ENCODE data around the gene ASTN2. TPM values are rescaled to one million over a fixed set of nuclear protein-coding genes. Genes with fewer than 3 reads are reported as not detected.
"Not testable (repeated sequence)": the region's sequence is repeated elsewhere in the genome, so short reads cannot be mapped to it uniquely, and the experiment has no call there.

ASTN2 gene
- total RNA-seq, 1 donor from 2014 or later, result 2.8 TPM

DNA sequence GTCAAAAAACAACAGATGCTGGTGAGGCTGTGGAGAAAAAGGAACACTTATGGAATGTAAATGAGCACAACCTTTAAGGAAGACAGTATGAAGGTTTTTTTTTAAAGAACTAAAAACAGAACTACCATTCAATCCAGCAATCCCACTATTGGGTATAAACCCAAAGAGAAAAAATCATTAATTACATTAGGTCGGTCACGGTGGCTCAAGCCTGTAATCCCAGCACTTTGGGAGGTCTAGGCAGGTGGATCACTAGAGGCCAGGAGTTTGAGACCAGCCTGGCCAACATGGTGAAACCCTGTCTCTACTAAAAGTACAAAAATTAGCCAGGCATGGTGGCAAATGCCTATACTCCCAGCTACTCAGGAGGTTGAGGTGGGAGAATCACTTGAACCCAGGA is 584.5 kb downstream of the ASTN2 start:
- DNase-seq; intact Hi-C loops (cut with micrococcal nuclease); H3K27me3 Mint-ChIP-seq; H3K27ac Mint-ChIP-seq; H3K9me3 Mint-ChIP-seq; H3K4me1 Mint-ChIP-seq; H3K4me3 Mint-ChIP-seq; H3K36me3 Mint-ChIP-seq (ENCODE audit: low read depth): not testable (repeated sequence)

DNA sequence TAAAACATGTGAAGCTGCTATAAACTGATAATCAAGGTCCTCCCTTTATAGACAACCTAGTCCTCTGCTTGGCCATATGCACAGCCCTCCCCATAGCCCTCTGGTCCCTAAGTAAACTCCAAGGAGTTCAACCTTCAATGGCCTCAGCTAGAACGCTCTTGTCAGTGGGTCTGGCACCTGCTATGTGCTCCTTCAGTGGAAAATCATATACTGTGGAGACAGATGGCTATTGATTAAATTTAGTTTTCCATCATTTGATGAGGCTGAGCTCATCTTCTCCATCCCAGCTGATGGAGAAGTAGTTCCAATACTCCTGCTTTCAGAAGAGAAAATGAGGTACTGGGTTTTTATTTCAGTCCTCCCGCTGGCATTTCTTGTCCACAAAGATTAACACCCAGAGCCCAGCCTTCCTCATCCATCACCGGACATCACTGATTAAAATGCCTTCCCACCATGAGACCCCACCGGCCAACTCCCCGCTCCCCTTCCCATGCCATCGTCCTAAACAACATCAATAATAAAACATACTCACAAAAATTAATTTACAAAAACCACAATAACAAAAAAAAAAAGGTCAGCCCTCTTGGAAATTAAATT is 593.1 kb downstream of the ASTN2 start:
- no peak overlapping the region for H3K27ac Mint-ChIP-seq

DNA sequence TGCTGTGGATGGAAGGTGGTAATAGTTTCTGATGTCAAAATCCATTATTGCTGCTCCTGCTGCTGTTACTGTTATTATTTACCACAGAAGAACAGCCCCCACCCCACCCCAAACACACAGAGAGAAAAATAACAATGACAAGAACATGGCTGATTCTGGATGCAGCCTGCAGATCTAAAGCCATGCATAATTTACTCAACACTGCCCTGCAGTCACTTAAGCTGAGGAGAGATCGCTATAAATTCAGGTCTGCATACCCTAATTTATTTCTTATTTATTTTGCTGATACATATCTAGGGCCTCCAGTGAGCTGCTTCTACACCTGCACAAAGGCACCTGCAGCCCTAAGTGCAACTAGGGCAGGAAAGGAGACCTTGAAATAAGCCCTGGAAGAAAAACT is 595.7 kb downstream of the ASTN2 start:
- Mint-ChIP-seq H3K4me3 (no peak overlapping the region), H3K27ac (no peak overlapping the region), H3K9me3 (no peaks in the 10 kb centered on the region), H3K27me3 (no peaks in the 10 kb centered on the region), H3K36me3 (ENCODE audit: low read depth) (no peaks in the 10 kb centered on the region), H3K4me1 (no peaks in the 10 kb centered on the region)
- DNase-seq, result no peak
- intact Hi-C loops (cut with micrococcal nuclease), result no loop called here

More for the DNA sequence above, 593.1 kb downstream of the ASTN2 start:
- H3K4me1 Mint-ChIP-seq, result no peaks in the 10 kb centered on the region
- no peaks in the 10 kb centered on the region for H3K36me3 Mint-ChIP-seq (ENCODE audit: low read depth)
- intact Hi-C loops (cut with micrococcal nuclease), result no loop called here
- no peak for DNase-seq
- no peak overlapping the region for H3K4me3 Mint-ChIP-seq
- H3K9me3 Mint-ChIP-seq, result no peaks in the 10 kb centered on the region
- no peaks in the 10 kb centered on the region for H3K27me3 Mint-ChIP-seq

DNA sequence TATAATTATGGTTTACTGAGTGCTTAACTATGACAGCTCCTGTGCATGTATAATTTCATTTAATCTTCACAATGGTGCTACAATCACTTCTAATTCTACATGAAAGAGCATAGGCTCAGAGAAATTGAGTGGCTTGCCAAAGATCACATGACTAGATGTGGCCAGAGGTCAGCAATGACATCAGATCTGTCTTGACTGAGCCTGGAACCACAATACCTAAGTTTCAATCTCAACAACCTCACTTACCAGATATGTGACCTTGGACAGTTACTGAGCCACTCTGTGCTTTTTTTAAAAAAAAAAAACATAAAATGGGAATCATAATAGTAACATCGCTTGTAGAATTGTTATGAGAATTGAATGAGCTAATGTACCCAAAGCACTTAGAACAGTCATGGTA is 597.1 kb downstream of the ASTN2 start:
- H3K4me1 Mint-ChIP-seq, result no peaks in the 10 kb centered on the region
- no peak overlapping the region for H3K4me3 Mint-ChIP-seq
- H3K27ac Mint-ChIP-seq, result no peak overlapping the region
- no peaks in the 10 kb centered on the region for H3K9me3 Mint-ChIP-seq
- intact Hi-C loops (cut with micrococcal nuclease), result no loop called here
- H3K36me3 Mint-ChIP-seq (ENCODE audit: low read depth), result no peaks in the 10 kb centered on the region
- no peak for DNase-seq
- H3K27me3 Mint-ChIP-seq, result no peaks in the 10 kb centered on the region

DNA sequence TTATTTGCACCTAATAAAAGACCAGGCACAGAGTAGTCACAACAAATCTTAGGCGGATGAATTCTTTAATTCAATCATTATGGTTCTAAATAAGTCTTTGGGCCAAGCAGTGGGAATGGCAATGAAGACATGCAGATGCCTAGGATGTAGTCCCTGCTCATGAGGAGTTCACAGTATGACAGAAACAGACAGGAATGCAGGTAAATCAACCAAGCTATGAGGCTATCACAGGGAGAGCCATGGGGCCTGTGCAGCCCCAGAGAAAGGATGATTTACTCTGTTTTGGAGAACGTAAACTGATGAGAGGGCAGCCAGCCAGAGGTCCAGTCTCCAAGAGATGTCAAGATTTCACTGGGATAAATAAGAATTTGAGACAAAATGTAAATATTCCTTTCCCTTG is 598.4 kb downstream of the ASTN2 start:
- Mint-ChIP-seq H3K27ac (no peak overlapping the region), H3K36me3 (ENCODE audit: low read depth) (no peaks in the 10 kb centered on the region), H3K4me1 (no peaks in the 10 kb centered on the region), H3K27me3 (no peaks in the 10 kb centered on the region), H3K4me3 (no peak overlapping the region), H3K9me3 (no peaks in the 10 kb centered on the region)
- intact Hi-C loops (cut with micrococcal nuclease), result no loop called here
- no peak for DNase-seq

DNA sequence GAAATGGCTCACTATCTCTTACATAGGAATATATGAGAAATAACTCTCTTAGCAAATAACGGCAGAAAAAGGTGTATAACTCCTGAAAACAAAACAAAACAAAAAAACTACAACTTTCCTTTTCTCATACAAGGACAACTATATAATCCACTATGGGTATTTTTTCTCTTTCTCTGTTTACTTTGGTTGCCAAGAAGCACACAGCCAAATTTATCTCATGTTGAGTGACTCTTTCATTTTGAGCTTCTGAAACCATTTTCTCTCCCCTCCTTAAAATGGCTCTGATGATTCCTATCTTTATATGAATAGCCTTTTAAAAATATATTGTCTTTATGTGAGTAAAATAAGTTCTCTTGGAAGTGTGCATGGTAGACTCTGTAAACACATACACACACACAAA is 599.0 kb downstream of the ASTN2 start:
- DNase-seq, result no peak
- Mint-ChIP-seq H3K9me3 (no peaks in the 10 kb centered on the region), H3K4me1 (no peaks in the 10 kb centered on the region), H3K27ac (no peak overlapping the region), H3K27me3 (no peaks in the 10 kb centered on the region), H3K4me3 (no peak overlapping the region), H3K36me3 (ENCODE audit: low read depth) (no peaks in the 10 kb centered on the region)
- intact Hi-C loops (cut with micrococcal nuclease), result no loop called here

DNA sequence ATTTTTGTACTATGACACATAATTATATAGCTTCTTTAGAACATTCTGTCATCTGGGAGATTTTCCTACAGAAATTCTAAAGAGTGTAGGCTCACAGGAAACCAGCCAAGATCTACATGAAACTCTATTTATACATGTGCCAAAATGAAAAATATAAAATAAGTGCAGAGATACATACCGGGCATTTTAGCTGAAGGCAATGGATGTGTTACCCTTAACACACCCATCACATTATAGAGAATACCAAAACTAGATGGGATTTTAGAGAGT is 601.9 kb downstream of the ASTN2 start:
- Mint-ChIP-seq H3K9me3 (no peaks in the 10 kb centered on the region), H3K4me1 (no peaks in the 10 kb centered on the region), H3K27ac (no peak overlapping the region), H3K36me3 (ENCODE audit: low read depth) (no peaks in the 10 kb centered on the region), H3K27me3 (no peaks in the 10 kb centered on the region), H3K4me3 (no peak overlapping the region)
- no peak for DNase-seq
- intact Hi-C loops (cut with micrococcal nuclease), result no loop called here

DNA sequence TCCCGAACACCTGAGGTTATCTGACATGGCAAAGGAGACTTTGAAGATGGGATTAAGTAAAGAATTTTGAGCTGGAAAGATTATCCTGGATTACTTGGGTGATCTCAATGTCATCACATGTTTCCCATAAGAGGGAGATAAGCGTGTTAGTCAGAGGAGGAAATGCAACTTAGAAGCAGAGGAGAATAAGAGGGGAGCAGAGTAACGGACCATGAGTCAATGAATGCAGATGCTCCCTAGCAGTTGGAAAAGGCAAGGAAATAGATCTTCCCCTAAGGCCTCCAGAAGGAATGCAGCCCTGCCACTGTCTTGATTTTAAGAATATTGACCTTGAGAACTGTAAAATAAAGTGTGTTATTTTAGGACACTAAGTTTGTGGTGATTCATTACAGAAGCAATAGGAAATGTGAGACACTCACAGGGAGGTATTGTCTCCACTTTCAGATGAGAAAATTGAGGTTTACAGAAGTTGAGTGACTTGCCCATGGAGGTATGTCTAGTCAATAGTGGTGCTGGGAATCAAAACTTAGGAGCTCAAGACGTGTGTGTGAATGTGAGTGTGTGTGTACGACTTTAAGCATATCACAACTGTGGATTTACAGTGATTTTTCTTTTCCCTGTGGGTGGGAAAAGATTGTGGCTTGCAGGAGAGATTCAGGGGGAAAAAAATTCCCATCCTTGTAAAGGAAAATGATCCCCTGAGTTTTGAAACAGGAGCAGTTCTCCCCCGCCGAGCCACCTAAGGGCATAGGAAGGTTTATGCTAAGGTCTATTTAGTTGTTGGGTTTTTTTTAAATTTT is 602.4 kb downstream of the ASTN2 start:
- no peaks in the 10 kb centered on the region for H3K27me3 Mint-ChIP-seq

DNA sequence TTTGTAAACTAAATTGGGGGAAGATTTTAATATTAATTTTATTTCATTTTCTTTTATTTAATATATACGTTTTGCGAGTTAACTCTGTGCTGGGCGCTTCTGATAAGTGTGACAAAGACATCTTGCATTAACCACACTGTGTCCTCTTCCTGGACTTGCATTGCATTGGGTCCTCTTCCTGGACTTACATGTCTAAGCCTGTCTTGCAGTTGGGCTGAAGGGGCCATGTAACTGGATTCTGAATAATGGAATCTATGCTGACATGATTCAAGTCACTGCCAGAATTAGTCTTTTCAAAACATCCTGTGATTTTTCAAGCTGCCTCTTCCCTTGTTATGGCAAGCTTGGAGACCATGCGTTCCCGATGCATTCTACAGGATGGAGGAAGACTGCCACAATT is 605.2 kb downstream of the ASTN2 start:
- H3K9me3 Mint-ChIP-seq, result no peaks in the 10 kb centered on the region
- H3K4me3 Mint-ChIP-seq, result no peak overlapping the region
- no peak overlapping the region for H3K27ac Mint-ChIP-seq
- no peaks in the 10 kb centered on the region for H3K27me3 Mint-ChIP-seq
- intact Hi-C loops (cut with micrococcal nuclease), result no loop called here
- H3K4me1 Mint-ChIP-seq, result no peaks in the 10 kb centered on the region
- H3K36me3 Mint-ChIP-seq (ENCODE audit: low read depth), result no peaks in the 10 kb centered on the region
- no peak for DNase-seq

More for the DNA sequence above, 602.4 kb downstream of the ASTN2 start:
- no peak overlapping the region for H3K27ac Mint-ChIP-seq
- no peak overlapping the region for H3K4me3 Mint-ChIP-seq
- no peaks in the 10 kb centered on the region for H3K4me1 Mint-ChIP-seq
- DNase-seq, result no peak
- intact Hi-C loops (cut with micrococcal nuclease), result no loop called here
- H3K9me3 Mint-ChIP-seq, result no peaks in the 10 kb centered on the region
- H3K36me3 Mint-ChIP-seq (ENCODE audit: low read depth), result no peaks in the 10 kb centered on the region

DNA sequence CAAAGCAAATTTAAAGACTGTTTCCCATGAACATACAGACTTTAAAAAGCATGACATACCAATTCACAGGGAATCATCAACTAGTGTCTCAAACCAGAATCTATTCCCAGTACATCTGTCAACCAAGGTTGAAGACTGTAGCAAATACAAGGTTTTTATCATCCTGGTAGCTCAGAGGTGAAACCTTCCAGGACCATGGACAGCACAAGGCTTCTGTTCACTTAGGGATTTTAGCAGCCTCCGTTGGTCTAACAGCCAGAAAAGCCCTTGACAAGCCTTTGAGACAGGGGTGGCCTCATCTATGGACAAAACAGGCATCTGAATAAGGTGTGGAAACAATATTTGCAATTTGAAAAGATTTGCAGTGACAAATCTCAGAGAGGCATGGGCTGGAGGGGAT is 608.8 kb downstream of the ASTN2 start:
- no peaks in the 10 kb centered on the region for H3K4me1 Mint-ChIP-seq

DNA sequence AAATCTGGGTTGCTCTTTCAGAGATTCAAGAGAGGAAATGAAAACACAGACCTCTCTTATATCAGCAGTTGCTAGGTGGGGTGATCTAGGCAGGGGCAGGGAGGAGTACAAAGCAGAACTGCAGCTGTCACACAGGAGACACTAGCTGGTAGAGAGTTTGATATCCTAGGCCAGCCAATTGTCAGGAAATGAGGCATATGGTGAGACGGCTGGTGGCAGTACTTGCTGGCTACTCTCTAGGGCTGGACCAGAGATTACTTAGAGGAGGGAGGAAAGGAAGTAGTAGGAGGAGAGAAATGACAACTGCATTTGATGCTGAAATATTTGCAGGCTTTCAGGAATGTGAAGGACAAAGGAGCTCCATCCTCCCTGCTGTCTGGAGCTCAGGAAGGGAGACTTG is 614.0 kb downstream of the ASTN2 start:
- intact Hi-C loops (cut with micrococcal nuclease), result no loop called here
- Mint-ChIP-seq H3K27ac (no peak overlapping the region), H3K36me3 (ENCODE audit: low read depth) (no peaks in the 10 kb centered on the region), H3K27me3 (no peaks in the 10 kb centered on the region), H3K4me1 (no peaks in the 10 kb centered on the region), H3K9me3 (no peaks in the 10 kb centered on the region), H3K4me3 (no peak overlapping the region)
- no peak for DNase-seq

More for the DNA sequence above, 608.8 kb downstream of the ASTN2 start:
- no peak for DNase-seq
- H3K9me3 Mint-ChIP-seq, result no peaks in the 10 kb centered on the region
- H3K4me3 Mint-ChIP-seq, result no peak overlapping the region
- intact Hi-C loops (cut with micrococcal nuclease), result no loop called here
- H3K27ac Mint-ChIP-seq, result no peak overlapping the region
- no peaks in the 10 kb centered on the region for H3K27me3 Mint-ChIP-seq
- H3K36me3 Mint-ChIP-seq (ENCODE audit: low read depth), result no peaks in the 10 kb centered on the region

DNA sequence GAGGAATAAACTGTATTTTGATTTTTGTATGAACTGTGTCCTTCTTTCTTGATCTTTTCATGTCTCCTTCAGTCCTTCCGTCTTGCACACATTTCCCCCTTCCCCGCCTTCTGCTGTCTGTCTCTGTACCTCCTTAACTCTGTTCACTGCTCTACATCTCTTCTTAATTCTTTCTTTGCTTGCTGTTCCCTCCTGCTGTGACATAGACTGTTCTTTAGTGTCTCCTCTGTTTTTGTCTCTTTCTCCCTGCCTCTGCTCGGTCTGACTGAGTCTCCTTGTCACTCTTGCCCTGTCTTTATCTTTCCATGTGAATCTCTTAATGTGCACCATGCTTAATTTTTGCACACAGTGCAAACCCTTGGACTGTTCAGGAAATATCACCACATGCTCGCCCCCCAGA is 614.8 kb downstream of the ASTN2 start:
- Mint-ChIP-seq H3K9me3 (no peaks in the 10 kb centered on the region), H3K27me3 (no peaks in the 10 kb centered on the region), H3K4me1 (no peaks in the 10 kb centered on the region), H3K36me3 (ENCODE audit: low read depth) (no peaks in the 10 kb centered on the region), H3K4me3 (no peak overlapping the region), H3K27ac (no peak overlapping the region)
- intact Hi-C loops (cut with micrococcal nuclease), result no loop called here
- DNase-seq, result no peak

DNA sequence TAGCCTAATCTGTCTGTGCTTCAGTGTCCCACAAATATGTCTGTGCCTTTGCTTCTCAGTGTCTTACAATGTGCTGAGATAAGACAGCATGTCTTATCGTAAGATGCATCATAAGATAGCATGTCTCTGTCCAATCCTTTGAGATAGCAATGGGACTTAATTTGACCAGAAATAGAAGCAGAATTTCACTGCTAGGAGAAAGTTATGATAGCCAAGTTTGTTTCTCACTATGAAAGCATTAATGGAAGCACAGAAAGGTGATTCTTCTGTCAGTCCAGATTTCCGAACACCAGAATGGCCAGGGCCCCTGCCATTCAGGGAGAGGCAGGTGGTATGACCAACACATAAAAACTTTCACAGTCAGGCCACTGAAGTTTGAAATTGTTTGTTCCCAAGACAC is 616.3 kb downstream of the ASTN2 start:
- Mint-ChIP-seq H3K27ac (no peak overlapping the region), H3K36me3 (ENCODE audit: low read depth) (no peaks in the 10 kb centered on the region), H3K9me3 (no peaks in the 10 kb centered on the region), H3K4me3 (no peak overlapping the region), H3K27me3 (no peaks in the 10 kb centered on the region), H3K4me1 (no peaks in the 10 kb centered on the region)
- DNase-seq, result no peak
- intact Hi-C loops (cut with micrococcal nuclease), result no loop called here

DNA sequence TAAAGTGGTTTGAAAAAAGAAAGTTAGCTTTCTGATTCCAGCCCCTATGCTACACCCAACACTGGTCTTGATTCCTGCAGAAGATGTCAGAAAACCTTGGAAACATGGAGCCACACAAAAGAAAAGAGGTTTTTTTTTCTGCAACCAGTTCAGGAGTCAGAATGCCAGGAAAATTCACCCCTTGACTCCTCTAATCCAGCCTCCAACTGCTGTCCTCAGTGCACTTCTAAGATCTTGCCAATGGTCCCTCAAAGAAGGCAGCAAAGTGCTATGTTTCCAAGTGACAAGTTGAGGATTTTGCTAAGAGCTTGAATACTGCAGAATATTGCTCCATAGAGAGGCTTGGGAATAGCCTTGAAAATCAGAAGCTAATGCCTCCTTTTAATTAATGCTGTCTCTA is 617.6 kb downstream of the ASTN2 start:
- no peaks in the 10 kb centered on the region for H3K36me3 Mint-ChIP-seq (ENCODE audit: low read depth)
- intact Hi-C loops (cut with micrococcal nuclease), result no loop called here
- no peak overlapping the region for H3K4me3 Mint-ChIP-seq
- H3K27me3 Mint-ChIP-seq, result no peaks in the 10 kb centered on the region
- DNase-seq, result no peak
- no peak overlapping the region for H3K27ac Mint-ChIP-seq
- H3K4me1 Mint-ChIP-seq, result no peaks in the 10 kb centered on the region
- no peaks in the 10 kb centered on the region for H3K9me3 Mint-ChIP-seq

DNA sequence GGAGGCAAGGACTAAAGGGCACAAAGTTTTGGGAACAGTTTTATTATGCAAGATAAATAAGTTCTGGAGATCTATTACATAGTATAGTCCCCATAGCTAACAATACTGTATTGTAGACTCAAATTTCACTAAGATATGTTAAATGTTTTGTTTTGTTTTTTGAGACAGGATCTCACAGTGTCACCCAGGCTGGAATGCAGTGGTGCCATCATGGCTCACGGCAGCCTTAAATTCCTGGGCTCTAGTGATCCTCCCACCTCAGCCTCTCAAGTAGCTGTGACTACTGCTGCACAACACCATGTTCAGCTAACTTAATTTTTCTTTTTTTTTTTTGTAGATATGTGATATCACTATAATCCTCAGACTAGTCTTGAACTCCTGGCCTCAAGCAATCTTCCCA is 618.2 kb downstream of the ASTN2 start:
- H3K9me3 Mint-ChIP-seq, result no peaks in the 10 kb centered on the region
- intact Hi-C loops (cut with micrococcal nuclease), result no loop called here
- H3K27me3 Mint-ChIP-seq, result no peaks in the 10 kb centered on the region
- H3K27ac Mint-ChIP-seq, result no peak overlapping the region
- H3K4me3 Mint-ChIP-seq, result no peak overlapping the region
- DNase-seq, result no peak
- no peaks in the 10 kb centered on the region for H3K4me1 Mint-ChIP-seq
- no peaks in the 10 kb centered on the region for H3K36me3 Mint-ChIP-seq (ENCODE audit: low read depth)
